ENCODE results near the gene CSF2RB. TPM values are rescaled to one million over a fixed set of nuclear protein-coding genes. Genes with fewer than 3 reads are reported as not detected.
A peak's percentile ranks its signal among the peaks of the same experiment; 100 is the strongest.
"Not testable (repeated sequence)": the region's sequence is repeated elsewhere in the genome, so short reads cannot be mapped to it uniquely, and the experiment has no call there.

CSF2RB gene
- total RNA-seq, 1 donor from 2014 or later = 9.2 TPM

GRCh38 chr22:36968249-36968964, 55.0 kb downstream of the CSF2RB start:
- DNase-seq = no peak

- DNase-seq = no peak
Observed at GRCh38 chr22:36971341-36972125, 58.1 kb downstream of the CSF2RB start.

- no peak for DNase-seq
Observed at GRCh38 chr22:36976606-36977005, 63.2 kb downstream of the CSF2RB start.

DNA sequence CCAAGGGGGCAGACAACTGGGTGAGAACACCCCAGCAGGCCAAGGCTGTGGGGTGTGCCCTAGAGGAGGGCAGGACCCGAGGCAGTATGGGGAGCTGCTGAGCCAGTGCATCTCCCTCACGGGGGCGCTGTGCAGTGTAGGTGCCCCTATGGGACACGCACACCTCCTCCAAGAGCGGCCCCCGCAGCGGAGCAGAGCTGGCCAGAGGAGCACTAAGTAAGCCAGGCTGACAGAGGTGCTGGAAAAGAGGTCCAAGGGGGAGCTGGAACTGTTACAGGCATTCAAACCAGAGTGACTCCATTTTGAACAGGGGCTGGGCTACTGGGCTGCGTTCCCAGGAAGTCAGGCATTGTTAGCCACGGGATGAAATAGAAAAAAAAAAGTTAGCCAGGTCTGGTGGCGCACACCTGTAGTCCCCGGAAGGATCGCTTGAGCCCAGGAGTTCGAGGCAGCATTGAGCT, 64.0 kb downstream of the CSF2RB start:
- DNase-seq = peak; percentile 55

- DNase-seq = peak; percentile 88
Observed at GRCh38 chr22:36977947-36978660, 64.7 kb downstream of the CSF2RB start.

DNA sequence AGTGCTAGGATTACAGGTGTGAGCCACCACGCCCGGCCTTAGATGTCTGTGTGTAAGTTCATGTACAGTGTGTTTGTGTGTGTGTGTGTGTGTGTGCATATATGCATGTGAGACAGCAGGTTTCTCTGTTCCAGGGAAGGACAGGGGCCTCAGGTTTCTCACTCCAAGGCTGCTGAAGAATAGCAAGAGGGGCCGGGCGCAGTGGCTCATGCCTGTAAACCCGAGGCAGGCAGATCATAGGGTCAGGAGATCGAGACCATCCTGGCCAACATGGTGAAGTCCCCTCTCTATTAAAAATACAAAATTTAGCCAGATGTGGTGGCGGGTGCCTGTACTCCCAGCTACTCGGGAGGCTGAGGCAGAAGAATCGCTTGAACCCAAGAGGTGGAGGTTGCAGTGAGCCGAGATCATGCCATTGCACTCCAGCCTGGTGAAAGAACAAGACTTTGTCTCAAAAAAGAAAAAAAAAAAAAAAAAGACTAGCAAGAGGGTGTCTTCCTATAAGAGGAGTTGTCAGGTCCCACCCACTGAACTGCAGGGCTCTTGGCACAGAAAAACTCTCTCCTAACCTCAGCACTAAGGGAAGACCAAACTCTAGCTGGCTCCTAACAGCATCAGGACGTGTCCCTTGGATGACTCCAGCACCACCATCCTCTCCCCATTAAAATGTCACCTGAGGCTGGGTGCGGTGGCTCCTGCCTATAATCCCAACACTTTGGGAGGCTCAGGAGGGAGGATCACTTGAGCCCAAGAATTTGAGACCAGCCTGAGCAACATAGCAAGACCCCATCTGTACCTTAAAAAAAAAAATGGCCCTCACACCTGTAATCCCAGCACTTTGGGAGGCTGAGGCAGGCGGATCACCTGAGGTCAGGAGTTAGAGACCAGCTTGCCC, 65.8 kb downstream of the CSF2RB start:
- no peak for DNase-seq

- no peak for DNase-seq
Observed at GRCh38 chr22:36981247-36981775, 67.9 kb downstream of the CSF2RB start.

- no peak for DNase-seq
Observed at GRCh38 chr22:36982136-36982535, 68.7 kb downstream of the CSF2RB start.

GRCh38 chr22:36985211-36985889, 71.9 kb downstream of the CSF2RB start:
- DNase-seq = no peak

- DNase-seq = peak; percentile 35
Observed at GRCh38 chr22:36986242-36986821, 72.9 kb downstream of the CSF2RB start.

- DNase-seq = no peak
Observed at GRCh38 chr22:36988075-36988832, 74.8 kb downstream of the CSF2RB start.

GRCh38 chr22:36989012-36989411, 75.6 kb downstream of the CSF2RB start:
- DNase-seq = not testable (repeated sequence)

Other genes with a start within 250 kb of the CSF2RB start
- gene CACNG2, start 209.9 kb upstream of the CSF2RB start, total RNA-seq = not detected in 2 replicates
- 11.1 and 19.4 TPM in 2 replicates for gene IFT27, start 137.5 kb upstream of the CSF2RB start, total RNA-seq
- not detected in 2 replicates for gene PVALB, start 96.6 kb upstream of the CSF2RB start, total RNA-seq
- gene NCF4, start 52.6 kb upstream of the CSF2RB start, total RNA-seq = 0.17 TPM in 1 of 2 replicates, not detected in the other
- 50.4 and 96.0 TPM in 2 replicates for gene TST, start 105.8 kb downstream of the CSF2RB start, total RNA-seq
- gene MPST, start 106.1 kb downstream of the CSF2RB start, total RNA-seq = 168 and 175 TPM in 2 replicates
- 53.4 and 58.2 TPM in 2 replicates for gene KCTD17, start 138.1 kb downstream of the CSF2RB start, total RNA-seq
- gene TMPRSS6, start 196.1 kb downstream of the CSF2RB start, total RNA-seq = not detected in 2 replicates
- 0.05 TPM in 1 of 2 replicates, not detected in the other for gene IL2RB, start 236.3 kb downstream of the CSF2RB start, total RNA-seq